ENCODE data around the gene APOBEC4.

Gene APOBEC4

DNA sequence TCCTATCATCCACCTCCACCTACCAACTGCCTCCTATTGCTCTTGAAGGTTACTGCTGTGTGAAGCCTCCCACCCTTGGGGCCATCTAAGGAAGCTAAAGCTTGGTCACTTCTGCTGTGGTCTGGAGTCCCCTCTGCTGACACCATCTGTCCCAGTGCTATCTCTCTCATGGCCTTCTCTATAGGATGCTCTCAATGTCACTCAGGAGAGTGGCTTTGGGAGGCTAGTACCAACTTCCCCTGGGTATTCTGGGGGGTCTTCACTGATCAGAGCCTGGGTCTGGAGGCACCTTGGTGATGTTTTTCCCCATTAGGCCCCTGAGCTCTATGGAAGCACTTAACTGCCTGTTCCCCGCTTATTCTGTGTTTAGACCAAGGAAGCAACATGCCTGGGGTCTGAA is 50.6 kb downstream of the APOBEC4 start:
- no peak for DNase-seq (ENCODE audit: low spot score)

DNA sequence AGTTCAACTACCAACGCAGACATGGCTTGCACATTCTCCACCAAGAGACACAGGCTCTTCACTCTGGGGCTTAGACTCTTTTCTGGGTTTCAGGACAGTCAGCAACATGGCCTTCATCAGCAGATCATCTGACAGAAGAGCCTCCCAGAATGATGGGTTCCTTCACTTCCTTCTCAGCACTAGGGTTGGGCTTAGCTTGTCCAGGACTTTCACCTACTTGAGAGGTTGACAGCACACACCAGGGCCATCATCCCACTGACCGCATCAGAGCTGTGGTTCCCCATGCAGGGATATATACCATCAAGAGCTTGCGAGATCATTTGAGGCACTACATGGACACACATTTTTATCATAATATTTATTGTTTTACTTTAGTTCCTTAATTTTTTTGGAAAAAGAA is 52.5 kb downstream of the APOBEC4 start:
- no peak for DNase-seq (ENCODE audit: low spot score)

DNA sequence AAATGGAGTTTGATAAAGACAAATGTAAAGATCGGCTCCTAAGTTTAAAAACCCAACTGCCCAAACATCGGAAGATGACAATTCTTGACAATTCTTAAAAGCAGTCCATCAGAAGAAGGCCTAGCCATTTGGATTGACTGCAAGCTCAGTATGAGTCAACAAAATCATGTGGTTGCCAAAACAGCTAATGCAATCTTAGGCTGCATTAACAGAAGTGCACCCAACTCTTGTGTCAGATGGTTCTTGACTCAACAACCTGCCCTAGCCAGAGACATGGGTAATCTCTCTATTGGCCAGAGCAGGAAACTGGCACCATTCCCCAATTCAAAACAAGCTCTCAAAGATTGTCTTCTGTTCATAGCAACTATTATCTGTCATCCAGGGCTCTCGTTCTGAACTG is 53.0 kb downstream of the APOBEC4 start:
- no peak for DNase-seq (ENCODE audit: low spot score)

DNA sequence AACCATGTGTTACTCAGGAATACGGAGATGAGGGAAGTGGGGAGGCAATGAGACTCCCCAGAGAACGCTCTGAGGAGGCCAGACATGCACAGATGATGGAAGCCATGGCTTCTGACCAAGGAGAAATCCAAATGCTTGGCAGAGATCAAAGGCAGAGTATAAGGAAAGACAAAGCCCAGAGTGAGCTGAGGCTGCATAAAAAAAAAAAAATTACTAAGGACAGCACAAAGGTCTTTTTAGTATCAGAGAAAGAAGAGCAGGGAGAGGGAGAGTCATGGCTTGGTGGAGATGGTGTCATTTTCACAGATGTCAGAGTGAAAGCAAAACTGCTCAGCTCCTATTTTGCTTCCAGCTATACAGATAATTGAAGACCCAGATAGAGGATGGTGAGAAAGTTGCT is 54.7 kb downstream of the APOBEC4 start:
- no peak for DNase-seq (ENCODE audit: low spot score)

DNA sequence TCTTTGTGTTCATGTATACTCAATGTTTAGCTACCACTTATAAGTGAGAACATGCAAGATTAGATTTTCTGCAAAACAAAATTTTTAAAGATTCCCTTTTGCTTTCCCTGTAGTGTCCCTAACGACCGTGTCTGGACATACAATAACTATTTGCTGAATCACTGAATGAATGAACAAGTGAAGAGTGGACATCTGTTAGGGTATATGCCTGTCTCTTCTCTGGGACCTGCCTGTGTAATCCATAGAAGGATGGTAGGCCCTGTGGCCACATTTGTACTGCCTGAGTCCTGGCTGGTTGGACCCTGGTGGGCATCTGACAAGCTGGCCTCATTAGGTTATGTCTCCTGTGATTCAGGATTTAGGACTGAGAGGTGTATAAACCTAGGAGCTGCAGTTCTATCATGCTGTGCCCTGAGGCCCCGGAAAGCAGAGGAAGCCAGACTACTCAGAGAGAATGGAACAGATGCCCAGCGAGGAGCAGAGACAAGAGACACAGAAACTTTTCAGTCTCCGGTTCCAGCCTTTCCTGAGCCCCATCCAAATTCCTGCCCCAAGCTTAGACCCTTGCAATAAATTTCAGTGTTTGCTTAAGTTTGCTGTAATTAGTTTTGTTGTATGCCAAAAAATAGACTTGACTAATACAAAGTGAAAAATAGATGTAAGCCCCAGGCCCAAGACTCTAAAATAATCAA is 55.3 kb downstream of the APOBEC4 start:
- no peak for DNase-seq (ENCODE audit: low spot score)

DNA sequence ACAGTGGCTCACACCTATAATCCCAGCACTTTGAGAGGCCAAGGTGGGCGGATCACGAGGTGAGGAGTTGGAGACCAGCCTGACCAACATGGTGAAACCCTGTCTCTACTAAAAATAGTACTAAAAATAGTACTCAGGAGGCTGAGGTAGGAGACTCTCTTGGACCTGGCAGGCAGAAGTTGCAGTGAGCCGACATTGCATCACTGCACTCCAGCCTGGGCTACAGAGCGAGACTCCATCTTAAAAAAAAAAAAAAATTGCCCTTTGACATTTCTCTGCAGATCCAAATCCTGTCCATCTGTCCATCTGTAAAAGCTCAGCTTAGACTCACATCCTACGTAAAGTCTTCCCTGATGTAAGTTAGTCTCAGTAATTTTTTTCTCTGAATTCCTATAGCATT is 56.6 kb downstream of the APOBEC4 start:
- no peak for DNase-seq (ENCODE audit: low spot score)
